ENCODE results near the gene PLET1.

GRCh38 chr11:112219476-112220232 lies 41.0 kb downstream of the PLET1 start:
- TF ChIP-seq POLR2A (IDR thresholded peaks at IDR 0.05; ENCODE audit: low read depth, low read length) (no peak), TAF1 (IDR thresholded peaks at IDR 0.05; ENCODE audit: borderline replicate concordance, low read depth, low read length) (no peak), POLR2AphosphoS5 (IDR thresholded peaks at IDR 0.05; ENCODE audit: low read depth, low read length) (no peak)

All from GM12892 (cell line).